Nephron progenitor cell (in vitro differentiated cells): Measurements from ENCODE around the gene PRR33.
"Not testable (repeated sequence)": the region's sequence is repeated elsewhere in the genome, so short reads cannot be mapped to it uniquely, and the experiment has no call there.

Experiments
- DNase-seq: peaks from one replicate; pipeline ENCODE4 v3.0.0; 2021
- H3K27ac Mint-ChIP-seq: 2 replicates; pipeline ENCODE4 v1.8.0; 2021; ENCODE audit warnings: mild to moderate bottlenecking, moderate library complexity, mixed read lengths
- H3K27me3 Mint-ChIP-seq: 2 replicates; pipeline ENCODE4 v1.8.0; 2021; ENCODE audit warnings: mild to moderate bottlenecking, low read depth, mixed read lengths; ENCODE audit not compliant: poor library complexity
- H3K36me3 Mint-ChIP-seq: 2 replicates; pipeline ENCODE4 v1.8.0; 2021; ENCODE audit warnings: low read depth, mixed read lengths
- H3K4me1 Mint-ChIP-seq: 2 replicates; pipeline ENCODE4 v1.8.0; 2021; ENCODE audit warnings: mixed read lengths
- H3K4me3 Mint-ChIP-seq: 2 replicates; pipeline ENCODE4 v1.8.0; 2021; ENCODE audit warnings: mild to moderate bottlenecking, moderate library complexity, mixed read lengths
- H3K9me3 Mint-ChIP-seq: 2 replicates; pipeline ENCODE4 v1.8.0; 2021; ENCODE audit warnings: mild to moderate bottlenecking, moderate library complexity, mixed read lengths
- TF ChIP-seq, protein P1 (sequence below): fragments of 200-600 bp; sonication (generic); IDR thresholded peaks from 2 replicates; pipeline ENCODE4 v1.5.0; 2021; ENCODE audit warnings: antibody characterized with exemption

Gene PRR33

DNA sequence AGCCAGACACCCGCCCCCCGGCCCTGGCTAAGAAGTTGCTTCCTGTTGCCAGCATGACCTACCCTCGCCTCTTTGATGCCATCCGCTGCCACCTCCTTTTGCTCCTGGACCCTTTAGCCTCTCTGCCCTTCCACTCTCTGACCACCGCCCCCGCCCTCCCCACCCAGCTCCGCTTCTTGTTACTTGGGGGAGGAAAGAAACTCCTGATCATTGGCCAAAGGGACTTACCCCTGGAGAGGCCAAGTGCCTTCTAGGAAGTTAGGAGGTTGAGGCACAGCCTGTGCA is at the start of gene PRR33:
PRR33 (minus strand) TSS at position 65 of the 285 bp plus-strand sequence. CDS start 1,311 bp downstream, outside the sequence.
- no peaks in the 10 kb centered on the region for H3K9me3 Mint-ChIP-seq
- no peaks in the 10 kb centered on the region for H3K36me3 Mint-ChIP-seq
- H3K4me3 Mint-ChIP-seq: no peak within 1 kb of the TSS
- no peak for DNase-seq
- peaks cover 11% of the 10 kb centered on the region for H3K27me3 Mint-ChIP-seq
- TF ChIP-seq, protein P1, sequence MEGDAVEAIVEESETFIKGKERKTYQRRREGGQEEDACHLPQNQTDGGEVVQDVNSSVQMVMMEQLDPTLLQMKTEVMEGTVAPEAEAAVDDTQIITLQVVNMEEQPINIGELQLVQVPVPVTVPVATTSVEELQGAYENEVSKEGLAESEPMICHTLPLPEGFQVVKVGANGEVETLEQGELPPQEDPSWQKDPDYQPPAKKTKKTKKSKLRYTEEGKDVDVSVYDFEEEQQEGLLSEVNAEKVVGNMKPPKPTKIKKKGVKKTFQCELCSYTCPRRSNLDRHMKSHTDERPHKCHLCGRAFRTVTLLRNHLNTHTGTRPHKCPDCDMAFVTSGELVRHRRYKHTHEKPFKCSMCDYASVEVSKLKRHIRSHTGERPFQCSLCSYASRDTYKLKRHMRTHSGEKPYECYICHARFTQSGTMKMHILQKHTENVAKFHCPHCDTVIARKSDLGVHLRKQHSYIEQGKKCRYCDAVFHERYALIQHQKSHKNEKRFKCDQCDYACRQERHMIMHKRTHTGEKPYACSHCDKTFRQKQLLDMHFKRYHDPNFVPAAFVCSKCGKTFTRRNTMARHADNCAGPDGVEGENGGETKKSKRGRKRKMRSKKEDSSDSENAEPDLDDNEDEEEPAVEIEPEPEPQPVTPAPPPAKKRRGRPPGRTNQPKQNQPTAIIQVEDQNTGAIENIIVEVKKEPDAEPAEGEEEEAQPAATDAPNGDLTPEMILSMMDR: no peak
- peak within 1 kb of the TSS; percentile 36 for H3K27ac Mint-ChIP-seq
- H3K4me1 Mint-ChIP-seq: peaks cover 22% of the 10 kb centered on the region

DNA sequence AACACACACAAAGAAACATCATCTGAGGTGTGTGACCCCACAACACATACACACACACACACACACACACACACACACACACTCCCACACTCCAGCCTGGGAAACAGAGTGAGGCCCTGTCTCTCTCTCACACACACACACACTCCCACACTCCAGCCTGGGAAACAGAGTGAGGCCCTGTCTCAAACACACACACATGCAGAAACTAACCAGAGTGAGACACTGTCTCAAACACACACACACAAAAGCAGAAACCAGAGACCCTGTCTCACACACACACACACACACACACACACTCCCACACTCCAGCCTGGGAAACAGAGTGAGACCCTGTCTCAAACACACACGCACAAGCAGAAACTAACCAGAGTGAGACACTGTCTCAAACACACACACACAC is 48.1 kb upstream of the PRR33 start:
- Mint-ChIP-seq H3K27ac (peak overlapping the region; percentile 99), H3K4me3 (peak overlapping the region; percentile 44), H3K4me1 (peaks cover 54% of the 10 kb centered on the region)
- peak; percentile 4 for DNase-seq
- not testable (repeated sequence) for H3K36me3 Mint-ChIP-seq, H3K9me3 Mint-ChIP-seq, H3K27me3 Mint-ChIP-seq

DNA sequence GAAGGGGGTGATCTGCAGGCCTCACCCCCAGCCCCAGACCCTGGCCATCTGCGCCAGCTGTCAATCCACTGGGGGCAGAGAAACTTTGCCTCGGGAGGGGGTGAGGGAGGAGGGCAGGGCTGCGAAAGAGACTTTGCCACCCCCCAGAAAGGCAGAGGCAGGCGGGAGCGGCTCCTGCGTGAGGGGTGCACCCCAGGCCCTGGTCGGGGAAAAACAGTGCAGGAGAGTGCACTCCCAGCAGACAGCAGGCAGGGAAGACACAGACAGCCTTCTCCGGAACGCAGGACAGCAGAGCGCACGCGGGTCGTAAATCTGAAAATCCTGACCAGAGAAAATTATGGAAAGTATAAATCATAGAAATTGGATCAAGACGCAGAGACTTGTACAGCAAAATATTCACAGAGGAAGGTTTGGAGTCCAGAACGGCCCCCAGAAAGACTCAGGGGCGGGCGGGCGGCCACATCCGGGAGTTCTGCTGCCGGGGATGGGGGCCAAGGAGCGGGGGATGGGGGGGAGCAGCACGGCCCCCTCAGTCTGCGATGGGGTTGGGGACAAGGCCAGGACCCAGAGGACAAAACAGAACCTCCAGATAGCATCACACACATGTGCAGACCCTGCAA is 47.4 kb upstream of the PRR33 start:
- H3K9me3 Mint-ChIP-seq: no peaks in the 10 kb centered on the region
- no peak overlapping the region for H3K4me3 Mint-ChIP-seq
- H3K27ac Mint-ChIP-seq: peak overlapping the region; percentile 94
- DNase-seq: peak; percentile 43
- no peaks in the 10 kb centered on the region for H3K36me3 Mint-ChIP-seq
- TF ChIP-seq, protein P1: no peak
- H3K4me1 Mint-ChIP-seq: peaks cover 53% of the 10 kb centered on the region
- H3K27me3 Mint-ChIP-seq: peaks cover 3% of the 10 kb centered on the region

GRCh38 chr11:1938343-1939005 is 46.8 kb upstream of the PRR33 start:
- H3K4me3 Mint-ChIP-seq: no peak overlapping the region
- TF ChIP-seq, protein P1: no peak
- peaks cover 3% of the 10 kb centered on the region for H3K27me3 Mint-ChIP-seq
- no peaks in the 10 kb centered on the region for H3K9me3 Mint-ChIP-seq
- no peaks in the 10 kb centered on the region for H3K36me3 Mint-ChIP-seq
- peaks cover 50% of the 10 kb centered on the region for H3K4me1 Mint-ChIP-seq
- peak; percentile 6 for DNase-seq
- no peak overlapping the region for H3K27ac Mint-ChIP-seq

GRCh38 chr11:1937616-1938342 is 46.1 kb upstream of the PRR33 start:
- H3K4me1 Mint-ChIP-seq: peaks cover 52% of the 10 kb centered on the region
- H3K27me3 Mint-ChIP-seq: peaks cover 6% of the 10 kb centered on the region
- DNase-seq: peak; percentile 7
- TF ChIP-seq, protein P1: no peak
- no peaks in the 10 kb centered on the region for H3K36me3 Mint-ChIP-seq
- no peak overlapping the region for H3K27ac Mint-ChIP-seq
- no peaks in the 10 kb centered on the region for H3K9me3 Mint-ChIP-seq
- no peak overlapping the region for H3K4me3 Mint-ChIP-seq

GRCh38 chr11:1936781-1937615 is 45.3 kb upstream of the PRR33 start:
- peak; percentile 14 for DNase-seq
- TF ChIP-seq, protein P1: no peak
- no peaks in the 10 kb centered on the region for H3K36me3 Mint-ChIP-seq
- no peak overlapping the region for H3K4me3 Mint-ChIP-seq
- H3K4me1 Mint-ChIP-seq: peaks cover 52% of the 10 kb centered on the region
- no peaks in the 10 kb centered on the region for H3K9me3 Mint-ChIP-seq
- peaks cover 6% of the 10 kb centered on the region for H3K27me3 Mint-ChIP-seq
- H3K27ac Mint-ChIP-seq: no peak overlapping the region
